HUES48 (cell line): ENCODE results near the gene ATP6AP1.
"Not testable (repeated sequence)": the region's sequence is repeated elsewhere in the genome, so short reads cannot be mapped to it uniquely, and the experiment has no call there.

Experiments used
- H3K27ac ChIP-seq: one replicate; pipeline ENCODE4 v1.7.0; 2013; ENCODE audit warnings: low read depth, low read length, inconsistent platforms
- H3K27me3 ChIP-seq: 2 replicates; pipeline ENCODE4 v1.6.1; 2013; ENCODE audit warnings: mild to moderate bottlenecking, low read length; ENCODE audit not compliant: control insufficient read depth, insufficient read depth
- H3K36me3 ChIP-seq: 2 replicates; pipeline ENCODE4 v1.6.1; 2013; ENCODE audit warnings: low read length; ENCODE audit not compliant: control insufficient read depth, insufficient read depth
- H3K4me1 ChIP-seq: 2 replicates; pipeline ENCODE4 v1.6.1; 2013; ENCODE audit warnings: mild to moderate bottlenecking, low read length; ENCODE audit not compliant: control insufficient read depth, insufficient read depth
- H3K4me3 ChIP-seq: 2 replicates; pipeline ENCODE4 v1.5.1; 2013; ENCODE audit warnings: mild to moderate bottlenecking, low read depth, low read length
- H3K9ac ChIP-seq: 2 replicates; pipeline ENCODE4 v1.6.1; 2013; ENCODE audit warnings: mild to moderate bottlenecking, low read depth, low read length, moderate library complexity
- H3K9me3 ChIP-seq: 2 replicates; pipeline ENCODE4 v1.6.1; 2013; ENCODE audit warnings: low read length; ENCODE audit not compliant: control insufficient read depth, insufficient read depth

Gene ATP6AP1

DNA sequence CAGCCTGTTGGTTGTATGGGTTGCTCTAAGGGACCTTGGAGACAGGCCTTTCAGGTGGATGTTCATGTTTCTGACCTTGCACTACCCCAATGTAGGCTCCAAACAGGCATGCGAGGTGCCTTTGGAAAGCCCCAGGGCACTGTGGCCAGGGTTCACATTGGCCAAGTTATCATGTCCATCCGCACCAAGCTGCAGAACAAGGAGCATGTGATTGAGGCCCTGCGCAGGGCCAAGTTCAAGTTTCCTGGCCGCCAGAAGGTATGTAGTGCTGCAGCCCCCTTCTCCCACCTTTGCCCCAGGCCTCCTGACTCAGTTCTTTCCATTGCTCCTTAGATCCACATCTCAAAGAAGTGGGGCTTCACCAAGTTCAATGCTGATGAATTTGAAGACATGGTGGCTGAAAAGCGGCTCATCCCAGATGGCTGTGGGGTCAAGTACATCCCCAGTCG is 28.1 kb upstream of the ATP6AP1 start:
- H3K9ac ChIP-seq = 0 out of 2 replicates have a peak overlapping the region, but pooled peaks have one; percentile 96
- H3K9me3 ChIP-seq = peaks cover 25% of the 10 kb centered on the region
- H3K4me1 ChIP-seq, H3K27me3 ChIP-seq, H3K4me3 ChIP-seq: not testable (repeated sequence)
- H3K27ac ChIP-seq = peak overlapping the region; percentile 96
- peaks cover 20% of the 10 kb centered on the region for H3K36me3 ChIP-seq

DNA sequence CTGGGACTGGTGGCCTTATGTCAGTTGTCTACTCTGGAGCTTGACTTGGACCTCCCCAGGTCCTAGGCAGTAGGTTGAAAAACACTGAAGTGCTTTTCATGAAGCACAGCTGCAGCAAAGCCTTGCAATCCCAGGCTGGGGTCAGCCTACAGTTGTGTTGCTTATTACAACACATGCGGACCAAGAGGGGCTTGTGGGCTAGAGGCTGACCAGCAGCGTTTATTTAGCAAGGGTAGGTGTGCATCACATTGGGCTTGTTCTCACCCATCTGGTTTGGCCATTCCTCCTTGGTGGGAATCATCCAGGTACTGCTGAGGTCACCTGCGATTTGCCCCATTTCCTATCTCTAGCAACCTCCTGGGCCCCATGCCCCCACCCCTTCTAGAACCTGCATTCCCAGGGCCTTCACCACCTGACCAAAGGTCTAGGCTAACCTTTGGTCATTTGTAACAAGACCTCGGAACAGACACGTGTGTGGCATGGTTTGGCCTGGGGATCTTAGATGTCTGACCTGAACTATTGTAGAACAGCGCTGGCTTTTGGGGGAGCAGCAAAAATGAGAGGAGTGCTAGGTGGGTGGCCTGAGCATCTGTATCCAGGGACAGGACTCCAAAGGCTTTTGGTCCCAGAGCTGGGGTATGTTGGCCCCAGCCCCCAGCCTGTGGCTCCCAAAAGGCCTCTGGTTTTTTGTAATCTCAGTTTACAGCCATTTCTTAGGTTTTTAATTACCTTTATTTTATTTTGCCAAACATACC is 27.3 kb upstream of the ATP6AP1 start:
- no peak overlapping the region for H3K4me3 ChIP-seq
- no peaks in the 10 kb centered on the region for H3K4me1 ChIP-seq
- peak overlapping the region; percentile 96 for H3K27ac ChIP-seq
- peaks cover 20% of the 10 kb centered on the region for H3K36me3 ChIP-seq
- H3K9me3 ChIP-seq = peaks cover 25% of the 10 kb centered on the region
- no peaks in the 10 kb centered on the region for H3K27me3 ChIP-seq
- no peak overlapping the region for H3K9ac ChIP-seq

DNA sequence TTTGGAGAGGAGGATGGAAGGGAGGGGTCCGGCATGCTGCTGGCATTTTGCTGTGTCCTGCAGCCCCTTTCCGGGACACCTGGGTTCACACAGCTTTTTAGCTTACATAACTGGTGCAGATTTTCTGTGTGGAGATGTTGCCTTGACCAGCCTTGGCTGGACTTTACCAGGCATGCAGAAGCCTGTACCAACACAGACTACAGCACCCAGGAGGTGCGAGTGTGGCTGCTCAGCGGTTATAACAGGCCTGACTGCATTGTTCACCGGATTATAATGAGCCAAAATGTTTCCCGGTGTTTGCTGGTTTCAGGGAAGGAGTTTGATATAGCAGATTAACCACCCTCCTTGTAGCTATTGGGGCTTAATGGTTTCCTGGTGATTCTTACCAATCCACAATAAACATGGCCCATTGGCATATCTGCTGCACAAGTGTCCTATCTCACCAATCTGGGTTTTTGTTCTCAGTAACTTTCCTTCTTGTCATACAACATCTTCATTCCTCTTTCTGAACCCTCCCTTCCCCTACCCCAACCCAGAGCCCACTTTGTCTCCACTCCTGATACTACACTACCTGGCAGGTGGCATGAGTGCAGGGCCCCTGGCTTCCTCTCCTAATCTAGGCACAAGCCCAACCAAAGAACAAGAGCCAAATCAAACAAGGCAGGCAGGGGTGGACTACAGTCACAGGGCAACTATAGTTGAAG is 26.4 kb upstream of the ATP6AP1 start:
- Histone ChIP-seq H3K27ac (peak overlapping the region; percentile 96), H3K27me3 (no peaks in the 10 kb centered on the region), H3K4me3 (no peak overlapping the region), H3K36me3 (peaks cover 20% of the 10 kb centered on the region), H3K9me3 (peaks cover 25% of the 10 kb centered on the region), H3K4me1 (no peaks in the 10 kb centered on the region), H3K9ac (no peak overlapping the region)

DNA sequence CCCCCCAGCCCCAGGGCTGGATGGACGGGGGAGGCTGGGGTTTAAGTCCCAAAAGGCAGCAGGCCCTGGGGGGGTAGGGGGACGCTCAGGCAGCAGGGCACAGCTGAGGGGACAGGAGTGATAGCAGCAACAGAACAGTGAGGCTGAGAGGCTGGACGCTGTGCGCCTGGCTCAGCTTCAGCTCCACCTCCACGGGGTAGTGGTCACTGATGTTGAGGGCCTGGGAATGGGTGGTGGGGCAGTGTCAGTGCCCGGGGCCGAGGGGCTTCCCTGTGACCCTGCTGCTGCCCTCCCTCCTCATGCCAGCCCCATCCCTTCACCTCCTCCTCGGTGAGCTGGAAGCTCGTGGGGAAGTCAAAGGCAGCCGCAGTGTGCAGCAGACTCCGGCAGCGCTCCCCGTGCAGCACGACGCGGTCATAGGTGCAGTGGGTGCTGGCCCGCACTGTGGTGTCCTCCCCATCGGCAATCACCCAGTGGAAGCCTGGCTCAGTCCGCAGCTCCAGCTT is 25.8 kb upstream of the ATP6AP1 start:
- H3K27ac ChIP-seq = no peak overlapping the region
- H3K36me3 ChIP-seq = peaks cover 20% of the 10 kb centered on the region
- H3K9me3 ChIP-seq = peaks cover 25% of the 10 kb centered on the region
- H3K27me3 ChIP-seq = no peaks in the 10 kb centered on the region
- H3K9ac ChIP-seq = no peak overlapping the region
- H3K4me3 ChIP-seq = no peak overlapping the region
- H3K4me1 ChIP-seq = no peaks in the 10 kb centered on the region

DNA sequence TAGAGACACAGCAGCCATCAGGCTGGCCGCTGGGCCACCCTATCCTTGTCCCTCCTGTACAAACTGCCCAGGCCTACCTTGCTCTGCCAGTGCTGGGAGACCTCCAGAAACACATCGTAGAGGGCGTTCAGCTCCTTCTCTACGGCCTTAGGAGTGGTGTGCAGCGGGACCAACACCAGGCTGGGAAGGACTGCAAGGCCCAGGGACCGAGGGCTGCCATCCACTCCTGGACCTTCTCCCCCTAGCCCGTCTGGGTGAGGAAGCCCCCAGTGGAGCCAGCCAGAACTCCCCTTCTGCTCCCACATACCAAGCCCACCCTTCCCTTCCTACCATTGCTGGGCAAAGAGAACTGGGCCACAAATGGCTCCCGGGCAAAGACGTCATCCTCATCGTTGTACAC is 25.3 kb upstream of the ATP6AP1 start:
- Histone ChIP-seq H3K27me3 (no peaks in the 10 kb centered on the region), H3K9ac (no peak overlapping the region), H3K4me1 (no peaks in the 10 kb centered on the region), H3K4me3 (no peak overlapping the region), H3K9me3 (peaks cover 26% of the 10 kb centered on the region), H3K36me3 (peaks cover 20% of the 10 kb centered on the region), H3K27ac (no peak overlapping the region)

DNA sequence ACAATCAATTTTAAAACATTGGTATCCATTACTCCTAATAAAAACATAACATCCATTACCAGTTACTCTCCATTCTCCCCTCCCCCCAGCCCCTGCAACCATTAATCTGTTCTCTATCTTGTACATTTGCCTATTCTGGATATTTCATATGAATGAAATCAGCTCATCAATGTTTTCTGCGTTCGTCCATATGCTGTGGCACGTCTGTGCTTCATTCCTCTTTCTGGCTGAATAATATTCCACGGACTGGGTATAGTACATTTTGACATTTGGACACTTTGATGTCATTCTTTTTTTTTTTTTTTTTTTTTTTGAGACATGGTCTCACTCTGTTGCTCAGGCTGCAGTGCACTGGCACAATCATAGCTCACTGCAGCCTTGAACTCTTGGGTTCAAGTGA is 24.6 kb upstream of the ATP6AP1 start:
- Histone ChIP-seq H3K4me1 (no peaks in the 10 kb centered on the region), H3K9me3 (peaks cover 31% of the 10 kb centered on the region), H3K36me3 (peaks cover 19% of the 10 kb centered on the region), H3K27me3 (no peaks in the 10 kb centered on the region), H3K4me3 (no peak overlapping the region), H3K9ac (no peak overlapping the region), H3K27ac (no peak overlapping the region)

DNA sequence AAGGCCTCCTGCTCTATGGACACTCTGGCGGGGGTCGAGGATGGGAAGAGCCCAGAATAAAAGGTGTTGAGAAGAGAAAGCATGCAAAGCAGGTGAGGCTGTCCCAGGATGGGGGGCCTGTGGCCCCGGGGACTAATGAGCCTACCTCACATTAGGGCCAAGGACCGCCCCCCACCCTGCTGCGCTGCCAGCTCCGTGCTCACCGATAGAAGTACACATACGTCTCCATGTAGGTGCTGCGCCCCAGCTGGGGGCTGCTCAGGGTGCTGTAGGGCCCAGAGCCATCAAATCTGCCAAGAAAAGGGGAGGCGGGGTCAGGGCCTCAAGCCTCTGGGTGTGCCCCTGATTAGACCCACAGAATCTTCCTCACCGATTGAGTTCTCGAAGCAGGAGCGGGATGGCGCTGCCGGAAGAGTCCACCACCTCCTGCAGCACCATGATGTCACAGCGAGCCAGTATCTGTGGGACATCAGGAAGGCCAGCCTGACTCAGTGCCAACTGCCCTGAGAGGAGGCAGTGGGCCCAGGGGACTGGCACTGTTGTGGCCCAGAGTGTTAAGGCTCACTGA is 23.8 kb upstream of the ATP6AP1 start:
- Histone ChIP-seq H3K36me3 (peaks cover 10% of the 10 kb centered on the region), H3K27ac (no peak overlapping the region), H3K4me3 (no peak overlapping the region), H3K27me3 (no peaks in the 10 kb centered on the region), H3K9ac (no peak overlapping the region), H3K9me3 (peaks cover 24% of the 10 kb centered on the region), H3K4me1 (no peaks in the 10 kb centered on the region)

DNA sequence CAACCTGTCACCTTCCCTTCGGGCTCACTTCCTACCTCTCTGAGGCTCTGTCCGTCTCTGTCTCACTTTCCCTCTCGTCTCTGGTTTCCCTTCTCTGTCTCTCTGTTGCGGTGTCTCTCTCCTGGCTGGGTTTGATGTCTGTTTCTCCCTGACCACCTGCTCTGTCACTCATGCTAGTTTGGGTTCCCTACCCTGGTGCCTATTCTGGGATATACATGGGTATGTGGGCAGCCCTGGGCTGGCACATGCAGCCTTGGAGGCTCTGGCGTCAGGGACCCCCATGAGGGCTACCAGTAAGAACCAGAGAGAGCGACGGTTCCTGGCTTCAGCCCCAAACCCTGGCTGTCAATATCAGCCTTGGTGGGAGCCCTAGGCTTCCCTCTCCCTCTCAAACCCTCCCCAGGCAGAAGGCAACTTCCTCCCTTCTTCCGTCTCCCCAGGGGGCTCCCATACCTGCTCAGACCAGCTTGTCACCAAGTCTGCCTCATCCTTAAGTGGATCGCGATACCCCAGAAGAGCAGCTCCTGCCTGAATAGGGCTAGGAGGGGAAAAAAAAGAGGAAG is 19.7 kb upstream of the ATP6AP1 start:
- Histone ChIP-seq H3K27ac (peak overlapping the region; percentile 69), H3K9ac (no peak overlapping the region), H3K36me3 (peaks cover 4% of the 10 kb centered on the region; the same call in 1 of the 2 replicates), H3K4me3 (peak overlapping the region; percentile 42; the same call in 1 of the 2 replicates), H3K27me3 (no peaks in the 10 kb centered on the region), H3K9me3 (peaks cover 32% of the 10 kb centered on the region), H3K4me1 (no peaks in the 10 kb centered on the region)

DNA sequence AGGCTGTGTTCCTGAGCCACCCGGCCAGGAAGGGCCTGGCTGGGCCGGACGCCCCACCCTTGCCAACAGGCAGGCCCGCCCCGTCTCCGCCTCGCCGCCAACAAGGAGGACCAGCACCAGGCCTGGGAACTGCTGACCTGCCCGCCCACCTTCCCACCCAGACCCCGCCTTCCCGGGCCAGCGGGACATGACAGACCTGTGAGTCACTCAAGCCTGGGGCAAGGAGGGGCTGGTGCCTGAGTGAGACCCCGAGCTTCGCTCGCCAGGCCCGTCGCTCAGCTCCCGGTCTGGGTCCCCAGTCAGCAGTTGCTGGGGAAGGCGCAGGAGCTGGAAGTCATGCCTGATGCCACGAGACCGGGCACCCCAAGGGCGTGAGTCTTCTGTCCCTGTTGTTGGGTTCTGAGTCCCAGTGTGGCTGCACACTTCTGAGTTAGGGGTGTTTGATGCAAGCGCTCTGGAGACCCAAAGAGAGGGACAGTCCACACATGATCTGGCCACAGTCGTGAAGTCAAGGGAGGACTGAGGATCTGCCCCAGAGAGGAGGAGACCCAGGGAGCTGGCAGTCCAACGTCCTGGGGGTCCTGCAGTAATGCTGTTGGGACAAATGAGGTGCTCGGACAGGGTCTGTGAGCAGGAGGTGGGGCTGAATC is 19.1 kb upstream of the ATP6AP1 start, which contains the start of gene DNASE1L1:
TSS of gene DNASE1L1 (minus strand) at position 33 of the 650 bp plus-strand sequence. CDS start 3,686 bp downstream, outside the sequence.
- peak within 1 kb of the TSS; percentile 75 for H3K27ac ChIP-seq
- peaks cover 32% of the 10 kb centered on the region for H3K9me3 ChIP-seq
- no peaks in the 10 kb centered on the region for H3K4me1 ChIP-seq
- H3K4me3 ChIP-seq = peak within 1 kb of the TSS; percentile 46; the same call in 1 of the 2 replicates
- peaks cover 8% of the 10 kb centered on the region; the same call in 1 of the 2 replicates for H3K36me3 ChIP-seq
- H3K27me3 ChIP-seq = no peaks in the 10 kb centered on the region
- H3K9ac ChIP-seq = no peak within 1 kb of the TSS

DNA sequence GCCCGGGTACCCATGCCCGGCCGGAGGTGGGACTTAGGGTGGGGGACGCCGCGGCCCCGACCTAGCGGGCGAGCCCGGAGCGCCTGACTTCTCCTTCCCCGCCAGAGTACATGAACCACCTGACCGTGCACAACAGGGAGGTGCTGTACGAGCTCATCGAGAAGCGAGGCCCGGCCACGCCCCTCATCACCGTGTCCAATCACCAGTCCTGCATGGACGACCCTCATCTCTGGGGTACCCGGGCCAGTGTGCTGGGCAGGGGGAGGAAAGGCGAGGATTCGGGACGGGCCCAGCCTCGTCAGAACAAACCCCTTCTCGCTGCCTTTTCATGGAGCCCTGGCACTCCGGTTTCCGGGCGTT is 16.5 kb upstream of the ATP6AP1 start:
- Histone ChIP-seq H3K27me3 (no peaks in the 10 kb centered on the region), H3K9ac (peak overlapping the region; percentile 46; the same call in 1 of the 2 replicates), H3K36me3 (peaks cover 8% of the 10 kb centered on the region; the same call in 1 of the 2 replicates), H3K4me1 (no peaks in the 10 kb centered on the region), H3K27ac (peak overlapping the region; percentile 78), H3K9me3 (peaks cover 30% of the 10 kb centered on the region), H3K4me3 (peak overlapping the region; percentile 72)
